Gastrocnemius medialis (tissue), 4 donors: ENCODE measurements around the gene ZNF280A. TPM values are rescaled to one million over a fixed set of nuclear protein-coding genes. Genes with fewer than 3 reads are reported as not detected.

ENCODE experiments used
- ATAC-seq, 2 donors: fragments of 150-250 bp; one replicate each; pipeline ENCODE4 v1.9.1; 2016
- DNase-seq, 2 donors: peaks; one replicate each; pipeline ENCODE4 v3.0.0-alpha.2; 2019
- H3K27ac ChIP-seq, 4 donors: fragments of 200-600 bp; sonication (generic); 1 replicate in 1 of 4; 2 replicates in 3 of 4; pipeline ENCODE4 v1.5.1; 2016 to 2018; ENCODE audit warnings: mild to moderate bottlenecking in 2 of 4, moderate library complexity in 1 of 4
- H3K27me3 ChIP-seq, 3 donors: fragments of 200-600 bp; sonication (generic) in 2 of 3; 1 replicate in 1 of 3; 2 replicates in 2 of 3; pipeline versions ENCODE4 v1.5.1 to v1.6.0; 2016 to 2019; ENCODE audit warnings: mild to moderate bottlenecking in 1 of 3, moderate library complexity in 1 of 3
- H3K36me3 ChIP-seq, 2 donors: fragments of 200-600 bp; sonication (generic) in 1 of 2; one replicate each; pipeline ENCODE4 v1.5.1; 2017 to 2018
- H3K4me1 ChIP-seq, 2 donors: fragments of 200-600 bp; sonication (generic) in 1 of 2; one replicate each; pipeline ENCODE4 v1.5.1; 2016 to 2017; ENCODE audit warnings: mild to moderate bottlenecking in 2 of 2
- H3K4me3 ChIP-seq, 4 donors: fragments of 200-600 bp; sonication (generic) in 3 of 4; 1 replicate in 1 of 4; 2 replicates in 3 of 4; pipeline ENCODE4 v1.5.1; 2016 to 2019; ENCODE audit warnings: mild to moderate bottlenecking in 2 of 4
- H3K9me3 ChIP-seq, 3 donors: fragments of 200-600 bp; sonication (generic) in 2 of 3; 1 replicate in 1 of 3; 2 replicates in 2 of 3; pipeline ENCODE4 v1.5.1; 2016 to 2019
- POLR2A ChIP-seq, 2 donors: fragments of 450-650 bp; IDR thresholded peaks; one replicate each; pipeline ENCODE4 v1.6.1; 2017; ENCODE audit warnings: antibody characterized with exemption in 2 of 2, mild to moderate bottlenecking in 2 of 2, moderate library complexity in 2 of 2
- in situ Hi-C, 4 donors: fragments of 200-750 bp; cut with MboI; loops; one replicate each; pipeline versions ENCODE4 v1.15.0 to v1.8.0; 2017; ENCODE audit warnings: low sequenced_read_pairs in 4 of 4
- intact Hi-C: fragments of 100-400 bp; cut with DNase I; formaldehyde crosslinking; loops from one replicate; pipeline ENCODE4 v1.15.1; 2023; ENCODE audit warnings: low total_unique reads
- total RNA-seq, 4 donors: library from RNA; depleted of rRNA; stranded (reverse); fragments of >200 nt; gene quantifications; one replicate each; pipeline versions ENCODE4 v1.1.0 to v1.2.3, GENCODE V29; 2016
- TF ChIP-seq, protein P1 (sequence below), 5 experiments: fragments of 450-650 bp in 3 of 5; fragments of 200-600 bp in 2 of 5; sonication (generic) in 2 of 5; IDR thresholded peaks in 4 of 5; conservative IDR thresholded peaks in 1 of 5; 1 replicate in 4 of 5; 2 replicates in 1 of 5; pipeline ENCODE4 v1.5.1; 2016 to 2019; ENCODE audit warnings: antibody characterized with exemption in 5 of 5, mild to moderate bottlenecking in 3 of 5, moderate library complexity in 3 of 5

The ZNF280A gene
- total RNA-seq, 4 donors from 2014 or later, result not detected

DNA sequence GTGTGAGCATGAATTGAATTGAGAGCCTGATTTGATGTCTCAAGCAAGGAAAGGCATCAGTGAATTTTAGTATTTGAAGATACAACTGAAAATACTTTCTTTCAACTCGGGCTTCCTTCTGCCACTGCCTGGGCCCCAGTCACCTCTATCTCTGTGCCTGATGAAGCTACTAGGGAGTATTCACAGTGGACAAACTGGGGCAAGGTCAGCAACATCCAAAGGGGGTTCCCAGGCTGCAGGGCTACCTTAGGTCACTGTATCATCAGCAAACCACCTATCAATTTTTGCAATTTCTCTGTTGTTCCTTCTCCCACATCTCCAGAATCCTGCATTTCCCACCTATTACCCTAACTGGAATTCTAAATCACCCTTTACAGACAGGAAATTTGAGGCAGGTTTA lies 28.8 kb upstream of the ZNF280A start:
- intact Hi-C loops, result no loop called here
- Histone ChIP-seq H3K36me3 (no peaks in the 10 kb centered on the region), H3K27me3 (no peaks in the 10 kb centered on the region), H3K27ac (no peak overlapping the region), H3K4me1 (no peaks in the 10 kb centered on the region), H3K4me3 (no peak overlapping the region), H3K9me3 (no peaks in the 10 kb centered on the region)
- no peak for ATAC-seq
- in situ Hi-C loops, result no loop called here
- TF ChIP-seq, protein P1, sequence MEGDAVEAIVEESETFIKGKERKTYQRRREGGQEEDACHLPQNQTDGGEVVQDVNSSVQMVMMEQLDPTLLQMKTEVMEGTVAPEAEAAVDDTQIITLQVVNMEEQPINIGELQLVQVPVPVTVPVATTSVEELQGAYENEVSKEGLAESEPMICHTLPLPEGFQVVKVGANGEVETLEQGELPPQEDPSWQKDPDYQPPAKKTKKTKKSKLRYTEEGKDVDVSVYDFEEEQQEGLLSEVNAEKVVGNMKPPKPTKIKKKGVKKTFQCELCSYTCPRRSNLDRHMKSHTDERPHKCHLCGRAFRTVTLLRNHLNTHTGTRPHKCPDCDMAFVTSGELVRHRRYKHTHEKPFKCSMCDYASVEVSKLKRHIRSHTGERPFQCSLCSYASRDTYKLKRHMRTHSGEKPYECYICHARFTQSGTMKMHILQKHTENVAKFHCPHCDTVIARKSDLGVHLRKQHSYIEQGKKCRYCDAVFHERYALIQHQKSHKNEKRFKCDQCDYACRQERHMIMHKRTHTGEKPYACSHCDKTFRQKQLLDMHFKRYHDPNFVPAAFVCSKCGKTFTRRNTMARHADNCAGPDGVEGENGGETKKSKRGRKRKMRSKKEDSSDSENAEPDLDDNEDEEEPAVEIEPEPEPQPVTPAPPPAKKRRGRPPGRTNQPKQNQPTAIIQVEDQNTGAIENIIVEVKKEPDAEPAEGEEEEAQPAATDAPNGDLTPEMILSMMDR (IDR thresholded peaks at IDR 0.05 in 4 of 5, conservative IDR thresholded peaks at IDR 0.05 in 1 of 5), result no peak
- no peak for TF ChIP-seq POLR2A (IDR thresholded peaks at IDR 0.05)
- no peak for DNase-seq

DNA sequence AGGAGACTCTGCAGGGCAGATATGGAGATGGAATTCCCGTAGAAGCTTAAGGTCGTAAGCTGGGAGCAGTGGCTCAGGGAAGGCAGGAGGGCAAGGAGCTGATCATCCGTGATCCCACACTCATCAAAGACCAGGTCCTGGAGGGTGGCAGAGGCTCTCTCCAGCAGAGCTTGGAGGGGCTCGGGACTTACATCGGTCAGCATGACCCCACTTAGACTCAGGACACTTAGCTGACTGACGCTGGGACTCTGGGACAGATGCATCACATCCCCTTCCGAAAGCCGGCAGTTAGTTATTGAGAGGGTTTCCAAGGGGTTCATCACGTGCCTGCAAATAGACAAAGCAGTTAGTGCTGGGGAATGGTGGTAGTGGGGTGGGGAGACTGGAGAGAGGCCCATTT lies 28.2 kb upstream of the ZNF280A start:
- no peaks in the 10 kb centered on the region for H3K36me3 ChIP-seq
- TF ChIP-seq POLR2A (IDR thresholded peaks at IDR 0.05), result no peak
- TF ChIP-seq, protein P1 (IDR thresholded peaks at IDR 0.05 in 4 of 5, conservative IDR thresholded peaks at IDR 0.05 in 1 of 5), result no peak
- H3K27me3 ChIP-seq, result no peaks in the 10 kb centered on the region
- H3K4me3 ChIP-seq, result no peak overlapping the region
- H3K9me3 ChIP-seq, result no peaks in the 10 kb centered on the region
- ATAC-seq (no peak), DNase-seq (no peak)
- no peak overlapping the region for H3K27ac ChIP-seq
- intact Hi-C loops, result no loop called here
- in situ Hi-C loops, result no loop called here
- no peaks in the 10 kb centered on the region for H3K4me1 ChIP-seq

DNA sequence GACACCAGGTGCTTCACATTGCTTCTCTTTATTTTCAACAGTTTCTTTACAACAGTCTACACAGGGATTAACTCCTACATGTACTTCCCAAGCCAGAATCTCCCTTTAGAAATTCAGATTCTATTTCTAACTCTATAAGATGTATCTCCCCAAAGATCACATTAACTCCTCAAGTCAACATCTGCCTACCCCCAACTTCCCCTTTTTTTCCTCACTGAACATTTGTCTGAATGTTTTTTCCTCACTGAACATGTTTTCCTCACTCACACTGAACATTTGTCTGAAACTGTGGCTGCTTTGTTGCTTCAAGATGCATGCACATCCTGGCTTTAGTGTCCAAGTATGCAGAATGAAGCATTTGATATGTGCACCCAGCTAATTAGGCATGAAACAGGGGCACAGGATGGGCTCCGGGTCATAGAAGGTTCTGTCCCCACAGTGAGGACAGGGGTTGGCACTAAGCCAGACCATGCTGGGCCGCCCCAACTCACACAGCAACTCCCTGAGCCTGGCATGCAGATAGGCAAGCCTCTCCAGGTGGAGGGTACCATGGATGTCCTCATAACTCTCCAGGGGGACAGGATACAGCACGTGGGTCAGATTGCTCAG lies 27.7 kb upstream of the ZNF280A start:
- intact Hi-C loops, result no loop called here
- H3K27me3 ChIP-seq, result no peaks in the 10 kb centered on the region
- TF ChIP-seq, protein P1 (IDR thresholded peaks at IDR 0.05 in 4 of 5, conservative IDR thresholded peaks at IDR 0.05 in 1 of 5), result no peak
- no peak for TF ChIP-seq POLR2A (IDR thresholded peaks at IDR 0.05)
- H3K4me3 ChIP-seq, result no peak overlapping the region
- H3K4me1 ChIP-seq, result no peaks in the 10 kb centered on the region
- DNase-seq, result no peak
- no peak overlapping the region for H3K27ac ChIP-seq
- H3K9me3 ChIP-seq, result no peaks in the 10 kb centered on the region
- no peaks in the 10 kb centered on the region for H3K36me3 ChIP-seq
- in situ Hi-C loops, result no loop called here
- no peak for ATAC-seq

DNA sequence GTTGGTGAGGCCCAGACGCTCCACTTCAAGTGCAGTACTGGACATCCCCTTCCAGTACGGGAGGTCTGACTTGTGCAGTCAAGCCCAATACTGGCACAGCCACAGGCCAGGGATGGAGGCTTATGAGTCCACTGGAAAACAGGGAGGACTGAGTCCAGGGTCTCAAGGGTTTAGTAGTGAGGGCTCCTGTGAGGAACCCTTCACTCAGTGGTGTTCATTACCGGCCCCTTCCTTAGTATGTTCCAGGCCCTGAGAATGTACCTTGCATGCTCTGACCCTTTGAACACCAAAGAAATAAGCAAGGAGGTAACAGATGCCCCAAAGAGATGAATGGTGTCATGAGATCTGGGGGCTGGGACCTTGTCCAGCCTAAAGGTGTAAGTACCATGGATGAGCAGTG lies 27.2 kb upstream of the ZNF280A start:
- intact Hi-C loops, result no loop called here
- DNase-seq (no peak), ATAC-seq (no peak)
- Histone ChIP-seq H3K4me3 (no peak overlapping the region), H3K9me3 (no peaks in the 10 kb centered on the region), H3K36me3 (no peaks in the 10 kb centered on the region), H3K4me1 (no peaks in the 10 kb centered on the region), H3K27ac (no peak overlapping the region), H3K27me3 (no peaks in the 10 kb centered on the region)
- in situ Hi-C loops, result no loop called here
- TF ChIP-seq, protein P1 (IDR thresholded peaks at IDR 0.05 in 4 of 5, conservative IDR thresholded peaks at IDR 0.05 in 1 of 5), result no peak
- no peak for TF ChIP-seq POLR2A (IDR thresholded peaks at IDR 0.05)

DNA sequence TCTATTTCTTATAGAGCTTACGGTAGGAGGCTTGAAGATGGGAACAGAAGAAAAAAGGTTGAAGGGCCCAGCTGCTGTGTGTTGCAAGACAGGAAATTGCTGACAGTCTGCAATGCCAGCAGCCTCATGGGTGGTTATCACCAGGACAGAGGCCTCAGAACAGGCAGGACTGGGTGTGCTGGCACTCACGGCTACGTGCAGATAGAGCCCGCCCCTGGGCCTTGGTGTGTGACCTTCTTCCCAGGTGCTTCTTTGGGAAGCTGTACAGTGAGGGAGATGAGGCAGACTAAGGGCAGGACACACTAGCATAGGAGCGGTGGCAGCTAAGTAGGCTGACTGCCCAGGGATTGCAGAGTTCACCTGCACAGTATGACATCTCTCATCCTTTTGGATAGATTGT lies 26.4 kb upstream of the ZNF280A start:
- no peak for ATAC-seq
- intact Hi-C loops, result no loop called here
- TF ChIP-seq POLR2A (IDR thresholded peaks at IDR 0.05), result no peak
- TF ChIP-seq, protein P1 (IDR thresholded peaks at IDR 0.05 in 4 of 5, conservative IDR thresholded peaks at IDR 0.05 in 1 of 5), result no peak

More for the DNA sequence above, 26.4 kb upstream of the ZNF280A start:
- no peaks in the 10 kb centered on the region for H3K36me3 ChIP-seq
- no peaks in the 10 kb centered on the region for H3K9me3 ChIP-seq
- DNase-seq, result no peak
- H3K27ac ChIP-seq, result no peak overlapping the region
- in situ Hi-C loops, result no loop called here
- no peaks in the 10 kb centered on the region for H3K27me3 ChIP-seq
- H3K4me3 ChIP-seq, result no peak overlapping the region
- H3K4me1 ChIP-seq, result no peaks in the 10 kb centered on the region
